GM13977 (cell line): ENCODE measurements around the gene NRXN2.
A peak's percentile ranks its signal among the peaks of the same experiment; 100 is the strongest.

Experiments
- DNase-seq: peaks from one replicate; pipeline ENCODE4 v3.0.0; 2012; ENCODE audit warnings: low spot score
- CTCF ChIP-seq: IDR thresholded peaks from 2 replicates; pipeline ENCODE4 v1.5.1; 2012; ENCODE audit warnings: mild to moderate bottlenecking, control low read depth; ENCODE audit not compliant: insufficient read depth; ENCODE audit errors: extremely low read depth, missing control alignments
- in situ Hi-C: fragments of 300-500 bp; cut with MboI; formaldehyde crosslinking; loops from one replicate; pipeline ENCODE4 v1.12.0; 2022; ENCODE audit warnings: low sequenced_read_pairs, low pct_unique_long_range_greater_than_20kb, mixed read lengths, inconsistent platforms; ENCODE audit not compliant: unreplicated experiment

The NRXN2 gene

GRCh38 chr11:64698427-64698826, 24.6 kb downstream of the NRXN2 start:
- DNase-seq: no peak
- in situ Hi-C loops: no loop called here
- no peak for TF ChIP-seq CTCF

DNA sequence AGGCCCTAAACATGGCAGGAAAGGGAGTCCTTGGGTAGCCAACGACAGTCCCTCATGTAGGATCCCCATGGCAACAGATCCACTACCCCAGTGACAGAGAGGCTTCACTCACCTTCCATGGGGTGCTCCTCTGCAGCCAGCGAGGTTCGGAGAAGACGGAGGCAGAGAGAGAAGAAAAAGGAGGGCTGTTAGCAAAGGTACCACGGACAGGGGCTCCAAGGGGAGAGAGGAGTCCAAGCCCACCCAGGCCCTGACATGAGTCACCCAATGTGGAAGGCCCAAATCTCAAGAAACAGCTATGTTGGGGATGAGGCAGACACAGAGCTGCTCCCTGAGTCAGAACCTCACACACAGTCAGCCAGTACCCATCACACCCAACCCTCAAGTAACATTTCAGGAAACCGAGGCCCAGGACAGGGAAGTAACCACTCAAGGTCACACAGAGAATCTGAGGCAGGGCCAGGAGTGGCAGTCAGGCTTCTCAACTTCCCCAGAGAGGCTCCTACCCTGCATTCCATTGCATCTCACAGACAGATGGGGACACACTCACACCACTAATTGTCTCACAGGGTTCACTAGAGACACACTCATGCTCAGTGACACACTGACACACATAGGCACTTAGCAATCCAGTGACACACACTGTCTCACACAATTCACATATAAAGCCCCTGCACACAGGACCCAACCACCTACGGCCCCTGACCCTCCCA, 25.2 kb downstream of the NRXN2 start:
- in situ Hi-C loops: no loop called here
- TF ChIP-seq CTCF: no peak
- no peak for DNase-seq

GRCh38 chr11:64696045-64696444, 27.0 kb downstream of the NRXN2 start:
- in situ Hi-C loops: no loop called here
- no peak for TF ChIP-seq CTCF
- DNase-seq: no peak

- in situ Hi-C loops: no loop called here
- no peak for TF ChIP-seq CTCF
- DNase-seq: no peak
These were observed 27.4 kb downstream of the NRXN2 start for GRCh38 chr11:64695548-64695947.

DNA sequence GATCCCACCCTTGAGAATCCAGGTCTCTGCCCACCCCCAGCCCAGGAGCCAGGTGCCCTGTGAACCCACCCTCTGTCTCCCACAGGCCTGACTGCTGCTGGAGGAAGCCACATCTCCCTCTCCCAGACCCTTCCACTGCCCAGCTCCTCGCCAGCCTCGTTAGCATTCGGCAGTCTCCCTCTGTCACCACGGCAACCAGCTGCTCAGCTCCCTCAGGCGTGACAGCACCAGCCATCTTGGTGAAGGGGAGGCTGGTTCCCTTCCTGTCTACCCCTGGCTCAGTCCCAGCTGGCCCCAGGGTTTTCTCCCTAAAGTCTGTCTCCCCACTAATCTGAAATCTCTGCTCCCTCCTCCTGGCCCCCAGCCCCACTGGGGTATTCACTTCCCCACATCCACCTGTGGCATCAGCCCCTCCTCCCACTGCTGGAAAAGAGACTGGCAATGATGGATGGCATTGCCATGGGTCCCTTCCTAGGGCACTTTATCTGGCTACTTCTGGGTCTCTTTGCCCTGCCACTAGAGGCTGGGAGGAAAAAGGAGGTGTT, 28.1 kb downstream of the NRXN2 start:
- no peak for TF ChIP-seq CTCF
- in situ Hi-C loops: no loop called here
- peak; percentile 67 for DNase-seq

GRCh38 chr11:64694026-64694755, 28.8 kb downstream of the NRXN2 start:
- in situ Hi-C loops: no loop called here
- no peak for DNase-seq
- TF ChIP-seq CTCF: no peak
